IPS-18c (cell line): ENCODE data around the gene GHRH.

Source experiments
- H3K4me3 ChIP-seq: 2 replicates; pipeline ENCODE4 v1.7.0; 2013; ENCODE audit warnings: low read depth, mild to moderate bottlenecking, low read length, moderate library complexity; ENCODE audit not compliant: insufficient read depth
- H3K9me3 ChIP-seq: one replicate; pipeline ENCODE4 v1.6.1; 2013; ENCODE audit warnings: mild to moderate bottlenecking, low read length, moderate library complexity; ENCODE audit not compliant: control insufficient read depth, insufficient read depth

The GHRH gene

DNA sequence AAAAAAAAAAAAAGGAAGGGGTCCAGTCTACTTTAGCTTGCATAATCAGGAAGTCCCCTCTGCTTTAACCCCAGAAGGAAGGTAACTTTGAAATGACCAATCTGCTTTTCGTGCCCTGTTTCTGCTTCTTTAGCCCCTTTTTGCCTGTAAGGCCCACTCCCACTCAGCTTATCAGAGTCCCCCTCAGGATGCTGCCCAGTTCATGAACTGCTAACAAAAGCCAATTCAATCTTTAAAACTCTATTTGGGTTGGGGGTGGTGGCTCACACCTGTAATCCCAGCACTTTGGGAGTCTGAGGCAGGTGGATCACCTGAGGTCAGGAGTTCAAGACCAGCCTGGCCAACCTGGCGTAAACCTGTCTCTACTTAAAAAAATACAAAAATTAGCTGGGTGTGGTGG lies 12.3 kb downstream of the GHRH start:
- Histone ChIP-seq H3K4me3 (no peak overlapping the region), H3K9me3 (no peaks in the 10 kb centered on the region)

- H3K9me3 ChIP-seq: no peaks in the 10 kb centered on the region
- H3K4me3 ChIP-seq: no peak overlapping the region
Observed at GRCh38 chr20:37247547-37247946, 14.1 kb downstream of the GHRH start.

DNA sequence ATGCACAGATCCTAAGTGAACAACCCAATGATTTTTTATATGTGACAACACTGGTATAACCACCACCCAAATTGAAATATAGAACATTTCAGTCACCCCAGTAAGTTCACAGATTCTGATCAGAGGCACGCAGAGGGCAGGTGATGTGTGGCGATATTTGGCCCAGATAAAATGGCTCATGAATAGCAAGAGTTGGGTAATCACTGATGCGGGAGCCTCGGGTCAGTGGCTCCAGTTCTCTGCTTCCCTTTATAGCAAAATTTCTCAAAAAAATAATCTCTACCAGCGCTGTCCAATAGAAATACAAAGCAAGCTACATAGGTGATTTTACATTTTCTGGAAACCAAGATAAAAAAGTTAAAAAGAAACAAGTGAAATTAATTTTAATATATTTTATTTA lies 14.9 kb downstream of the GHRH start:
- H3K9me3 ChIP-seq: no peaks in the 10 kb centered on the region
- no peak overlapping the region for H3K4me3 ChIP-seq

DNA sequence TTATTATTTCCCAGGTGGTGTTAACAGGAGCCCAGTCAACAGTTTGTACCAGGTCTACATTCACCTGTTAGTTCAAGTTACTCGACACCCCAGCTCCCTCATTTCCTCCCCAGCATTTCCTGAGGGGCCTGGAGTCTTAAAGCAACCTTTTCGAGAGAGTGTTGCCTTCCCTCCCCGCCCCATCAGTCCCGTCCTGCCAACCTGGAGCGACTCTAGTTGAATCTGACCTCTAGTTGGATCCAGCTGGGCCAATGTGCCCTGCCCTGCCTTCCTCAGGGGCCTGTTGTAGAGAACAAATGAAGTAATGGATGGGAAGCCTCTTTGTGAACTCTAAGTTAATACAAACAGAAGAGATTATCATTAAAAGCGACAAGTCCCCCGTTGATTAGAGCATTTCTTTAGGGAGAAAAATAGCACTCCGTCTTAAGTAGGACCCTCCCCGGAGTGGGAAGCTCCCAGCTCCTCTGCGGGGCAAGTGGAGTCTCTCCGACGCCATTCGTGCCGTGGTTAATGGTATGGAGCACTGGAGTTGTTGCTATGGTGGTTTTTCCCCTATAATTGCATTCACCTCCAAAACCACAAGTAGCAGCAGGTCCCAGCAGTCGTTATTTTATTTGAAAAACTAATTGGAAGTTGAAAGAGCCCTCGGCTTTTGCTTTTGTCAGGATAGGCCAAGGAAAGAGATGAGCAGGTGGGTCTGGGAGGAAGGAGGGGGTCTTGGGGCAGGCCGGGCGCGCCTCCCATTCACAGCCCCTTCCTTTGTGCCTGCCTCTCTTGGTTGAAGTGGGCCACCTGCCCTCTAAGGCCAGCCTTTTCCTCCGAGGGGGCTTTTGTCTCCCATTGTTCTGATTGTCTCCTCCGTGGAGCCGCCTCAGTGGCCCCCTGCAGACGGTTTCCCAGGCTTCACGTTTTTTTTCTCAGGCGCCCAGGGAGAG lies 16.1 kb downstream of the GHRH start:
- Histone ChIP-seq H3K4me3 (no peak overlapping the region), H3K9me3 (no peaks in the 10 kb centered on the region)

DNA sequence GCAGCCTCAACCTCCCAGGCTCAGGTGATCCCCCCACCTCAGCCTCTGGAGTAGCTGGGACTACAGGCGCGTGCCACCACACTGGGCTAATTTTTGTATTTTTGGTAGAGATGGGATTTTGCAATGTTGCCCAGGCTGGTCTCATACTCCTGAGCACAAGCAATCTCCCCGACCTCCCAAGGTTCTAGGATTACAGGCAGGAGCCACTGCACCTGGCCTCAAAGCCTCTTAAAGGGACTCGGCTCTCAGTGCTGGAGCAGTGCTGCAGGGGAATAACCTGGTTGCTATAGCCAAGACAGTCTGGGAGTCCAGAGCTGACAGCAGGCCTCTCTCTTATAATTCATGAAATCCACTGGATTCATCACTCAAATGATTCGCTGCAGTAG lies 17.0 kb downstream of the GHRH start:
- Histone ChIP-seq H3K4me3 (no peak overlapping the region), H3K9me3 (no peaks in the 10 kb centered on the region)

GRCh38 chr20:37243937-37244571 lies 17.6 kb downstream of the GHRH start:
- H3K9me3 ChIP-seq: no peaks in the 10 kb centered on the region
- H3K4me3 ChIP-seq: no peak overlapping the region

- no peaks in the 10 kb centered on the region for H3K9me3 ChIP-seq
- no peak overlapping the region for H3K4me3 ChIP-seq
Observed at GRCh38 chr20:37243076-37243936, 18.3 kb downstream of the GHRH start.

GRCh38 chr20:37242503-37242902 lies 19.1 kb downstream of the GHRH start:
- Histone ChIP-seq H3K4me3 (no peak overlapping the region), H3K9me3 (no peaks in the 10 kb centered on the region)

- no peaks in the 10 kb centered on the region for H3K9me3 ChIP-seq
- no peak overlapping the region for H3K4me3 ChIP-seq
Observed at GRCh38 chr20:37240337-37241067, 21.1 kb downstream of the GHRH start.

DNA sequence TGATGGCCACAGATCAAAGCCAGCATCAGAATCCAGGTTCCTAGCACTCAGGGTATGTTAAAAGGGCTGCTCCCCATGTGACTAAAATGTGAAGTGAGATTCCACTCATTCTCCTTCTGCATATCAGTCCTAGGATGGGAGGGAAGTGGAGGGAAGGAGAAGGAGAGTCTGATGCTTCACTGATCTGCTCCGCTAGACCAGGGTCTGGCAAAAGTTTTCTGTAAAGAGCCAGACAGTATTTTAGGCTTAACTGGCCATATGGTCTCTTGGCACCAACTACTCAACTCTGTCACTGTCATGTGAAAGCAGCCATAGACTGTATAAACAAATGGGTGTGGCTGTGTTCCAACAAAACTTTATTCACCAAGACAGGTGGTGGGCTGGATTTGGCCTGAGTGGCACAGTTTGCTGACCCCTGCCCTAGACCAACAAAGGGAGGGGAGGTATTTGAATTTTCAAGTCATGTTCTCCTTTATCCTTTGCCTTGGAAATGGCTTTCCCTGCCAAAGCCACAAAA lies 22.6 kb downstream of the GHRH start:
- Histone ChIP-seq H3K4me3 (no peak overlapping the region), H3K9me3 (no peaks in the 10 kb centered on the region)

DNA sequence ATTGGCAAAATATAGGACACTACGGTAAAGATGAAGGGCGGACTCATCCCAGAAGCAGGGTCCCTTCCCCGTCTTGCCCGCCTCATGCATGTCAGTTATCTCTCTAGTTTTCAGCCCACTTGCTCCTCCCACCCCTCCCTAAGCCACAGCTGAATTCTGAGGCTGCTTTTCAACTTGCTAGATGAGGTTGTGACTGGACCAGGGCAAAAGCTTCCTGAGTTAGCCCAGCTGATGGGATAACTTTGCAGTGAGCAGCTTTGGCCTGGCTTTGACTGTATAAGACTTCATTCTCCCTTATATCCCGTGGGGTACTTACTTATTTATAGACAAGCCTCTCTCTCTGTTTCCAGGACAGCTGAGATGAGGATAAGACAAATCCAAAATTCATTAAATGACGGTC lies 23.2 kb downstream of the GHRH start:
- H3K4me3 ChIP-seq: no peak overlapping the region
- no peaks in the 10 kb centered on the region for H3K9me3 ChIP-seq

DNA sequence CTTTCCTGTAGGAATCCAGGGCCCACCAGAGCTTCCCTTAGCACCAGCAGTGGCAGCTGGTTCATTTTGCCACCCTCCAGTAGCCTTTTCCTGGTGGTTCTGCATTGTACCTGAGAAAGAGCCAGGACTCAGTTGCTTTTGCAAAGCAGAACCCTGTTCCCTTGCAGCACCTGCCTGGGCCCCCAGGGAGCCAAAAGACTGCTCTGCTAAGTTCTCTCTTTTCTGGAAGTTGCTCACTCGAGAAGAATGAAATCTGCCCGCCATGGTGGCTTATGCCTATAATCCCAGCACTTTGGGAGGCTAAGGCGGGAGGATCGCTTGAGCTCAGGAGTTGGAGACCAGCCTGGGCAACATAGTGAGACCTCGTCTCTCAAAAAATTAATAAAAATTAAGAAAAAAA lies 24.0 kb downstream of the GHRH start:
- Histone ChIP-seq H3K9me3 (no peaks in the 10 kb centered on the region), H3K4me3 (no peak overlapping the region)

DNA sequence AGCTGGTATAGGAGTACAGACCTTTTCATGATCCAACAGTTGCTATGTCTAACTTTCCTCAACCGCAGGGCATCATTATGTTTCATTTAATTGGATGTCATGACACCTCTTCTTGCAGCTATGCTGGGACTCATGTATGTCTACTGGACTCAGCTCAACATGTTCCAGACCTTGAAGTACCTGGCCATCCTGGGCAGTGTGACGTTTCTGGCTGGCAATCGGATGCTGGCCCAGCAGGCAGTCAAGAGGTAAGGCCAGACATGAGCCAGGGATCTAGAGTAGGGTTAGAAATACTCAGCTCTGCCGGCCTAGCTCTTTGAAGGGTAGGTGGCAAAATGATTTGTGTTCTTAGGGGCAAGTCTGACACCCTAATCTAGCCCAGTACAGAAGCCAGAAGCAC lies 25.2 kb downstream of the GHRH start:
- Histone ChIP-seq H3K4me3 (no peak overlapping the region), H3K9me3 (no peaks in the 10 kb centered on the region)

- Histone ChIP-seq H3K9me3 (no peaks in the 10 kb centered on the region), H3K4me3 (no peak overlapping the region)
Observed at GRCh38 chr20:37235065-37235464, 26.5 kb downstream of the GHRH start.

DNA sequence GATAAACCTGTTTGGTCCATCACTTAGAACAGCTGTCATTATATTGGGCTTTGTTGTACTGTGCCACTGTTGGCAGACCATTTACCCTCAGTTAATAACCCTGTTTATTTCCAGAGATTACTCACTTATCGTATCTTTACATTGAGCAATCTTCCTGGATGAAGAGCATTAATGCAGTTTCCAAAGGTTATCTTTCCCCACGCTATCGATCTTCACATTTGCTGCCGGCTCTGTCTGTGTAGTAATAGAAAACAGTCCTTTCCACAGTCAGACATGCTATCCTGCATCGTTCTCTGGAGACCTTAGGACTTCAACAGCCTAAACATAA lies 27.4 kb downstream of the GHRH start:
- Histone ChIP-seq H3K9me3 (no peaks in the 10 kb centered on the region), H3K4me3 (no peak overlapping the region)

- Histone ChIP-seq H3K4me3 (no peak overlapping the region), H3K9me3 (no peaks in the 10 kb centered on the region)
Observed at GRCh38 chr20:37233548-37234253, 27.9 kb downstream of the GHRH start.
